Smooth muscle cell (in vitro differentiated cells): ENCODE data around the gene SPCS1. TPM values are rescaled to one million over a fixed set of nuclear protein-coding genes. Genes with fewer than 3 reads are reported as not detected.

Experiments
- polyA plus RNA-seq: library from polyadenylated mRNA; unstranded; fragments of >200 nt; fragmentation: Nextera tagmentation; extraction: Ambion mirVana; gene quantifications from 2 replicates; pipeline ENCODE4 v1.2.1, GENCODE V29; 2016
- small RNA-seq: library from RNA; depleted of rRNA; stranded (forward); fragments of <200 nt; gene quantifications from one replicate; pipeline ENCODE3, GENCODE V24; 2014
- total RNA-seq: library from RNA; depleted of rRNA; stranded (reverse); fragments of >200 nt; gene quantifications from 2 replicates; pipeline ENCODE4 v1.2.3, GENCODE V29; 2014

SPCS1 gene
- total and polyA plus RNA-seq, 2 experiments from 2014 or later: 329 to 409 TPM

Small RNA genes lying within 50 kb of the gene (small RNA-seq; reads per million reads assigned to genes)
- gene AC006254.2 (0.16 reads per million), gene RF00569 (8,691 reads per million, percentile 100 among the genes with 10 or more reads in this experiment), gene RF01183 (not detected), gene SNORD19 (0.16 reads per million), gene SNORD19B (not detected), gene SNORD69 (4,691 reads per million, percentile 100 among the genes with 10 or more reads in this experiment)

Other genes with a start within 250 kb of the SPCS1 start
- gene STAB1, start 210.8 kb upstream of the SPCS1 start, total RNA-seq: 0.22 TPM in 1 of 2 replicates, not detected in the other
- 0.25 and 0.31 TPM in 2 replicates for gene STAB1, start 210.8 kb upstream of the SPCS1 start, polyA plus RNA-seq
- 156 and 207 TPM in 2 replicates for gene NT5DC2, start 172.2 kb upstream of the SPCS1 start, total RNA-seq
- gene NT5DC2, start 172.2 kb upstream of the SPCS1 start, polyA plus RNA-seq: 229 and 248 TPM in 2 replicates
- gene UQCC5, start 169.5 kb upstream of the SPCS1 start, total RNA-seq: 0.76 and 0.90 TPM in 2 replicates
- 33.0 and 40.3 TPM in 2 replicates for gene UQCC5, start 169.5 kb upstream of the SPCS1 start, polyA plus RNA-seq
- 56.4 and 62.8 TPM in 2 replicates for gene PBRM1, start 20.2 kb upstream of the SPCS1 start, total RNA-seq
- 27.6 and 28.9 TPM in 2 replicates for gene PBRM1, start 20.2 kb upstream of the SPCS1 start, polyA plus RNA-seq
- 131 and 146 TPM in 2 replicates for gene GNL3, start 20.1 kb upstream of the SPCS1 start, total RNA-seq
- gene GNL3, start 20.1 kb upstream of the SPCS1 start, polyA plus RNA-seq: 89.4 and 106 TPM in 2 replicates
- gene GLT8D1, start 315 bp upstream of the SPCS1 start, total RNA-seq: 110 and 151 TPM in 2 replicates
- 126 and 133 TPM in 2 replicates for gene GLT8D1, start 315 bp upstream of the SPCS1 start, polyA plus RNA-seq
- gene NEK4, start 64.8 kb downstream of the SPCS1 start, total RNA-seq: 9.6 and 11.0 TPM in 2 replicates
- gene NEK4, start 64.8 kb downstream of the SPCS1 start, polyA plus RNA-seq: 7.1 and 8.6 TPM in 2 replicates
- gene ITIH1, start 71.5 kb downstream of the SPCS1 start, total RNA-seq: not detected in 2 replicates
- 0.33 TPM in 1 of 2 replicates, not detected in the other for gene ITIH1, start 71.5 kb downstream of the SPCS1 start, polyA plus RNA-seq
- not detected in 2 replicates for gene ITIH3, start 88.7 kb downstream of the SPCS1 start, total RNA-seq
- 0.35 TPM in 1 of 2 replicates, not detected in the other for gene ITIH3, start 88.7 kb downstream of the SPCS1 start, polyA plus RNA-seq
- gene ITIH4, start 124.6 kb downstream of the SPCS1 start, total RNA-seq: 1.6 and 2.3 TPM in 2 replicates
- 1.6 and 4.5 TPM in 2 replicates for gene ITIH4, start 124.6 kb downstream of the SPCS1 start, polyA plus RNA-seq
- gene MUSTN1, start 128.9 kb downstream of the SPCS1 start, total RNA-seq: 2.2 TPM in 1 of 2 replicates, not detected in the other
- 0.30 and 0.98 TPM in 2 replicates for gene MUSTN1, start 128.9 kb downstream of the SPCS1 start, polyA plus RNA-seq
- gene STIMATE, start 191.4 kb downstream of the SPCS1 start, total RNA-seq: 12.8 and 13.1 TPM in 2 replicates
- 12.1 and 18.1 TPM in 2 replicates for gene STIMATE, start 191.4 kb downstream of the SPCS1 start, polyA plus RNA-seq